CD14-positive monocyte (primary cell): ENCODE measurements around the gene TCEANC2. TPM values are rescaled to one million over a fixed set of nuclear protein-coding genes. Genes with fewer than 3 reads are reported as not detected.

ENCODE experiments used
- DNase-seq, 3 donors: peaks; one replicate each; pipeline ENCODE4 v3.0.0-alpha.2; 2011 to 2022
- H2AFZ ChIP-seq: 2 replicates; pipeline ENCODE4 v1.6.0; 2012; ENCODE audit warnings: mild to moderate bottlenecking, low read depth, low read length, inconsistent platforms; ENCODE audit not compliant: insufficient read depth, poor library complexity, severe bottlenecking
- H3K27ac ChIP-seq, 2 donors: 1 replicate in 1 of 2; 2 replicates in 1 of 2; pipeline ENCODE4 v1.5.1; 2012 to 2013; ENCODE audit warnings: low read length in 2 of 2, control low read depth in 1 of 2, inconsistent platforms in 1 of 2, low read depth in 1 of 2, mild to moderate bottlenecking in 1 of 2
- H3K27me3 ChIP-seq, 2 donors: one replicate each; pipeline versions ENCODE4 v1.6.0 to v1.6.1; 2011 to 2013; ENCODE audit warnings: low read length in 2 of 2; ENCODE audit not compliant: control insufficient read depth in 2 of 2, insufficient read depth in 2 of 2
- H3K36me3 ChIP-seq, 2 donors: replicated peaks in 1 of 2; 1 replicate in 1 of 2; 2 replicates in 1 of 2; pipeline versions ENCODE4 v1.5.1 to v1.6.1; 2012 to 2013; ENCODE audit warnings: low read length in 2 of 2, control low read depth in 1 of 2, inconsistent platforms in 1 of 2, mild to moderate bottlenecking in 1 of 2; ENCODE audit not compliant: insufficient read depth in 2 of 2, control insufficient read depth in 1 of 2
- H3K4me1 ChIP-seq, 2 donors: 1 replicate in 1 of 2; 2 replicates in 1 of 2; pipeline versions ENCODE4 v1.5.1 to v1.6.1; 2012 to 2013; ENCODE audit warnings: low read length in 2 of 2, control low read depth in 1 of 2, inconsistent platforms in 1 of 2, mild to moderate bottlenecking in 1 of 2, moderate library complexity in 1 of 2; ENCODE audit not compliant: insufficient read depth in 2 of 2, control insufficient read depth in 1 of 2
- H3K4me2 ChIP-seq: replicated peaks from 2 replicates; pipeline ENCODE3; 2012; ENCODE audit warnings: low read length, moderate library complexity, mild to moderate bottlenecking; ENCODE audit not compliant: poor library complexity, severe bottlenecking; ENCODE audit errors: extremely low read depth
- H3K4me3 ChIP-seq, 3 experiments: fragments of 200-600 bp in 1 of 3; sonication (generic) in 1 of 3; replicated peaks in 1 of 3; 1 replicate in 2 of 3; 2 replicates in 1 of 3; pipeline ENCODE4 v1.5.1; 2011 to 2013; ENCODE audit warnings: low read length in 3 of 3, mild to moderate bottlenecking in 3 of 3, control low read depth in 2 of 3, low read depth in 2 of 3, inconsistent platforms in 1 of 3, moderate library complexity in 1 of 3
- H3K79me2 ChIP-seq: 2 replicates; pipeline ENCODE4 v1.6.0; 2012; ENCODE audit warnings: mild to moderate bottlenecking, control low read depth, inconsistent platforms, low read length, moderate library complexity; ENCODE audit not compliant: insufficient read depth
- H3K9ac ChIP-seq: 2 replicates; pipeline ENCODE4 v1.6.0; 2017; ENCODE audit warnings: low read length, mild to moderate bottlenecking; ENCODE audit not compliant: insufficient read depth, poor library complexity, severe bottlenecking
- H3K9me3 ChIP-seq, 2 donors: replicated peaks in 1 of 2; 1 replicate in 1 of 2; 2 replicates in 1 of 2; pipeline versions ENCODE4 v1.5.1 to v1.6.1; 2012 to 2013; ENCODE audit warnings: low read length in 2 of 2, control low read depth in 1 of 2; ENCODE audit not compliant: control insufficient read depth in 1 of 2, insufficient read depth in 1 of 2
- H4K20me1 ChIP-seq: 2 replicates; pipeline ENCODE4 v1.6.0; 2012; ENCODE audit warnings: mild to moderate bottlenecking, low read length, control low read depth, moderate library complexity; ENCODE audit not compliant: insufficient read depth
- H3K27ac Mint-ChIP-seq, 7 donors: one replicate each; pipeline ENCODE4 v1.8.0; 2020; ENCODE audit warnings: mild to moderate bottlenecking in 7 of 7, mixed read lengths in 7 of 7, moderate library complexity in 6 of 7, inconsistent platforms in 2 of 7
- H3K27me3 Mint-ChIP-seq, 3 donors: one replicate each; pipeline ENCODE4 v1.8.0; 2021 to 2022; ENCODE audit warnings: low read depth in 3 of 3, mild to moderate bottlenecking in 3 of 3, mixed read lengths in 3 of 3, moderate library complexity in 3 of 3, inconsistent platforms in 1 of 3
- H3K36me3 Mint-ChIP-seq, 2 donors: one replicate each; pipeline ENCODE4 v1.8.0; 2020; ENCODE audit warnings: mixed read lengths in 2 of 2, inconsistent platforms in 1 of 2, mild to moderate bottlenecking in 1 of 2
- H3K4me1 Mint-ChIP-seq: one replicate; pipeline ENCODE4 v1.8.0; 2020; ENCODE audit warnings: mild to moderate bottlenecking, mixed read lengths
- H3K4me3 Mint-ChIP-seq, 2 donors: one replicate each; pipeline ENCODE4 v1.8.0; 2020; ENCODE audit warnings: mild to moderate bottlenecking in 2 of 2, mixed read lengths in 2 of 2, moderate library complexity in 1 of 2
- H3K9me3 Mint-ChIP-seq, 7 donors: one replicate each; pipeline ENCODE4 v1.8.0; 2020 to 2022; ENCODE audit warnings: mixed read lengths in 7 of 7, mild to moderate bottlenecking in 6 of 7, moderate library complexity in 6 of 7, inconsistent platforms in 2 of 7
- CTCF ChIP-seq: fragments of 200-600 bp; IDR thresholded peaks from one replicate; pipeline ENCODE4 v1.8.0; 2022; ENCODE audit warnings: antibody characterized with exemption, mild to moderate bottlenecking
- WGBS: methylation state at CpG from one replicate; pipeline ENCODE4 v1.1.5; 2013; ENCODE audit warnings: missing lambda C conversion rate; ENCODE audit not compliant: insufficient coverage; 5-methylcytosine and 5-hydroxymethylcytosine counted together
- intact Hi-C, 2 donors: fragments of 100-400 bp; cut with micrococcal nuclease; formaldehyde crosslinking; loops; one replicate each; pipeline versions ENCODE4 v1.15.0 to v1.15.1; 2023
- polyA plus RNA-seq, 3 donors: library from polyadenylated mRNA; depleted of rRNA in 1 of 3; unstranded in 2 of 3; stranded (reverse) in 1 of 3; fragments of 300-500 nt in 2 of 3; fragments of >200 nt in 1 of 3; fragmentation: Illumina TruSeq in 2 of 3; gene quantifications; 1 replicate in 2 of 3; 2 replicates in 1 of 3; pipeline ENCODE4 v1.2.3, GENCODE V29; 2012 to 2021

The TCEANC2 gene
- polyA plus RNA-seq, 3 donors, result 3.0 to 6.7 (median 3.8) TPM

- Histone ChIP-seq H2AFZ (no peak overlapping the region), H3K4me1 (no peaks in the 10 kb centered on the region), H3K4me2 (no peak overlapping the region), H3K79me2 (no peaks in the 10 kb centered on the region), H3K36me3 (no peaks in the 10 kb centered on the region), H3K27me3 (no peaks in the 10 kb centered on the region), H3K9ac (no peak overlapping the region), H3K27ac (no peak overlapping the region), H3K9me3 (no peaks in the 10 kb centered on the region), H3K4me3 (no peak overlapping the region), H4K20me1 (no peaks in the 10 kb centered on the region)
- WGBS, result 100% methylated on average over 1 of the region's 5 CpGs
- Mint-ChIP-seq H3K27ac (no peak overlapping the region), H3K9me3 (peaks cover 0 to 3% (median 0%) of the 10 kb centered on the region in 7 donors), H3K4me3 (no peak overlapping the region), H3K4me1 (no peaks in the 10 kb centered on the region), H3K27me3 (peaks cover 0 to 1% (median 0%) of the 10 kb centered on the region in 3 donors), H3K36me3 (no peaks in the 10 kb centered on the region)
- TF ChIP-seq CTCF, result no peak
- intact Hi-C loops, result no loop called here
- no peak for DNase-seq
Measured at GRCh38 chr1:54135436-54136120, 82.2 kb downstream of the TCEANC2 start.

DNA sequence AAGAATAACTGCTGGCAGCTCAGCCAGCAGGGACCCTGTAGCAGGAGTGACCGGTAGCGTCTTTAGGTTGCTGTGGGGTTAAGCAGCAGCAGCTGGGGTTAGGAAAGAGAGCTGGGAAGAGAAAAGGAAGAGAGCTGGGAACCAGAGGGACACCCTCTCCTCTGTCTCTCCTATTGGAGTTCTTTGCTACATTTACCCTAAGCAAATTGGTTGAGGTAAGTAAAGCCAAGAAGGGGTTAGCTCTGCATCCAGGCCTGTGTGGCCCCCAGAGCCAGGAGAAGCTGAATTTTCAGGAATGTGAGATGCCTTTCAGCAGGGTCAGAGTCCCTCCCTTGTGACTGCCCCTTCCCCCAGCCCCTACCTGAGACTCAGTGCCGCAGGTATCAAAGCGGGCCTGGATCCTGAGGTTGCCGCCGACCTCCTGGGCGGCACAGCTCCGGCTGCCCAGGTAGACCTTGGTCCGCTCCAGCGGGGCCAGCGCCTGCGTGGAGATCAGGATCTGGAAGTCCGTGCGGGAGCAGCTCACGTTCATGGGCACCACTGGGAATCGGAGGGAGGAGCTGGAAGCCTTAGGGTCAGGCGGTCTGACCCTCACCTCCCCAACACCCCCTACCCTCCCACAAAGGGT, 83.0 kb downstream of the TCEANC2 start:
- Histone ChIP-seq H3K36me3 (no peaks in the 10 kb centered on the region), H3K79me2 (no peaks in the 10 kb centered on the region), H3K4me2 (no peak overlapping the region), H3K4me3 (no peak overlapping the region), H3K4me1 (no peaks in the 10 kb centered on the region), H2AFZ (no peak overlapping the region), H3K27ac (no peak overlapping the region), H4K20me1 (no peaks in the 10 kb centered on the region), H3K9ac (no peak overlapping the region), H3K27me3 (no peaks in the 10 kb centered on the region), H3K9me3 (no peaks in the 10 kb centered on the region)
- TF ChIP-seq CTCF, result no peak
- DNase-seq, result no peak
- intact Hi-C loops, result no loop called here
- Mint-ChIP-seq H3K27me3 (peaks cover 0 to 1% (median 0%) of the 10 kb centered on the region in 3 donors), H3K36me3 (no peaks in the 10 kb centered on the region), H3K27ac (no peak overlapping the region), H3K4me3 (no peak overlapping the region), H3K4me1 (no peaks in the 10 kb centered on the region), H3K9me3 (peaks cover 0 to 3% (median 0%) of the 10 kb centered on the region in 7 donors)
- 100% methylated on average over 7 of the region's 17 CpGs for WGBS
